ENCODE results near the gene DOP1B.

DNA sequence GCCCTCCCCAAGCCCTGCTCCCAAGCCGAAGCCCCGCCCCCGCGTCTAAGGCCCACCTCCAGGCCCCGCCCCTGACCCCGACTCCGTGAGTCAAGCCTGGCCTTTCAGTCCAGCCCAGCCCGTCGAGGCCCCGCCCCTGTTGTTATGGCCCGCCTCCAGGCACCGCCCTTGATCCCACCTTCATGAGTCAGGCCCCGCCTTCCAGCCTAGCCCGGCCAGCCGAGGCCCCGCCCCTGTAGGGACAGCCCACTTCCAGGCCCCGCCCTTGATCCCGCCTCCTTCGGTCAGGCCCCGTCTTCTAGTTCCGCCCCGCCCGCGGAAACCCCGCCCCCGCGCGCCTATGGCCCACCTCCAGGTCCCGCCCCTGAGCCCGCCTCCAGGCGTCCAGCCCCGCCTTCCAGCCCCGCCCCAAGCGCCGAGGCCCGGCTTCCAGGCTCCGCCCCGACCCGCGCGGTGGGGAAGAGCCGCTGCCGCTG, 247 bp upstream of the DOP1B start:
- TF ChIP-seq, protein P1, sequence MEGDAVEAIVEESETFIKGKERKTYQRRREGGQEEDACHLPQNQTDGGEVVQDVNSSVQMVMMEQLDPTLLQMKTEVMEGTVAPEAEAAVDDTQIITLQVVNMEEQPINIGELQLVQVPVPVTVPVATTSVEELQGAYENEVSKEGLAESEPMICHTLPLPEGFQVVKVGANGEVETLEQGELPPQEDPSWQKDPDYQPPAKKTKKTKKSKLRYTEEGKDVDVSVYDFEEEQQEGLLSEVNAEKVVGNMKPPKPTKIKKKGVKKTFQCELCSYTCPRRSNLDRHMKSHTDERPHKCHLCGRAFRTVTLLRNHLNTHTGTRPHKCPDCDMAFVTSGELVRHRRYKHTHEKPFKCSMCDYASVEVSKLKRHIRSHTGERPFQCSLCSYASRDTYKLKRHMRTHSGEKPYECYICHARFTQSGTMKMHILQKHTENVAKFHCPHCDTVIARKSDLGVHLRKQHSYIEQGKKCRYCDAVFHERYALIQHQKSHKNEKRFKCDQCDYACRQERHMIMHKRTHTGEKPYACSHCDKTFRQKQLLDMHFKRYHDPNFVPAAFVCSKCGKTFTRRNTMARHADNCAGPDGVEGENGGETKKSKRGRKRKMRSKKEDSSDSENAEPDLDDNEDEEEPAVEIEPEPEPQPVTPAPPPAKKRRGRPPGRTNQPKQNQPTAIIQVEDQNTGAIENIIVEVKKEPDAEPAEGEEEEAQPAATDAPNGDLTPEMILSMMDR (conservative IDR thresholded peaks at IDR 0.05; ENCODE audit: low read length) = no peak
- TF ChIP-seq EZH2phosphoT487 (IDR thresholded peaks at IDR 0.05; ENCODE audit: borderline replicate concordance) = no peak

All from Loucy (cell line).